WTC11 (cell line): ENCODE results near the gene ADGRL1. TPM values are rescaled to one million over a fixed set of nuclear protein-coding genes. Genes with fewer than 3 reads are reported as not detected.

Experiments used
- ATAC-seq: fragments of 200-7000 bp; cut with Tn5 transposase; 2 replicates; pipeline ENCODE4 v1.10.0; 2021; ENCODE audit warnings: mild to moderate bottlenecking, moderate library complexity
- CTCF ChIA-PET: fragments of 300-600 bp; sonication (Branson Sonifier 250); formaldehyde crosslinking; loops from one replicate; lab custom pipeline; 2021; ENCODE audit warnings: antibody characterized with exemption; lab: Charles Lee
- POLR2A ChIA-PET: fragments of 350-600 bp; sonication (Branson Sonifier 250); formaldehyde crosslinking; loops from one replicate; lab custom pipeline; 2021; ENCODE audit warnings: antibody characterized with exemption; lab: Charles Lee
- DNase-seq: peaks from one replicate; pipeline ENCODE4 v3.0.0; 2021; ENCODE audit warnings: low spot score
- H3K27ac Mint-ChIP-seq: 2 replicates; pipeline ENCODE4 v1.8.0; 2021; ENCODE audit warnings: mixed read lengths
- H3K27me3 Mint-ChIP-seq: 2 replicates; pipeline ENCODE4 v1.8.0; 2021; ENCODE audit warnings: low read depth, mild to moderate bottlenecking, moderate library complexity, mixed read lengths
- H3K36me3 Mint-ChIP-seq: 2 replicates; pipeline ENCODE4 v1.8.0; 2021; ENCODE audit warnings: mixed read lengths
- H3K4me1 Mint-ChIP-seq: 2 replicates; pipeline ENCODE4 v1.8.0; 2022; ENCODE audit warnings: mixed read lengths
- H3K4me3 Mint-ChIP-seq: 2 replicates; pipeline ENCODE4 v1.8.0; 2021; ENCODE audit warnings: mild to moderate bottlenecking, moderate library complexity, mixed read lengths
- H3K9me3 Mint-ChIP-seq: 2 replicates; pipeline ENCODE4 v1.8.0; 2021; ENCODE audit warnings: mixed read lengths
- CBFB ChIP-seq: sonication (generic); formaldehyde crosslinking; IDR thresholded peaks from 2 replicates; pipeline ENCODE4 v1.8.1; 2022; ENCODE audit warnings: mild to moderate bottlenecking, low read depth, missing genetic modification reagents
- CREM ChIP-seq: sonication (generic); formaldehyde crosslinking; IDR thresholded peaks from 2 replicates; pipeline ENCODE4 v1.8.1; 2022; ENCODE audit warnings: mild to moderate bottlenecking, missing genetic modification reagents, moderate library complexity
- FOXJ3 ChIP-seq: sonication (generic); formaldehyde crosslinking; IDR thresholded peaks from 2 replicates; pipeline ENCODE4 v1.9.0; 2021; ENCODE audit warnings: missing genetic modification reagents, mild to moderate bottlenecking, borderline replicate concordance
- FOXK1 ChIP-seq: sonication (generic); formaldehyde crosslinking; IDR thresholded peaks from 2 replicates; pipeline ENCODE4 v1.8.0; 2022; ENCODE audit warnings: mild to moderate bottlenecking, moderate library complexity, missing genetic modification reagents
- FOXP1 ChIP-seq: sonication (generic); formaldehyde crosslinking; IDR thresholded peaks from 2 replicates; pipeline ENCODE4 v1.8.0; 2022; ENCODE audit warnings: missing genetic modification reagents, mild to moderate bottlenecking, moderate library complexity, borderline replicate concordance
- JAZF1 ChIP-seq: fragments of 250-450 bp; sonication (Bioruptor Pico); IDR thresholded peaks from 2 replicates; pipeline ENCODE4 v1.9.0; 2021; ENCODE audit warnings: moderate library complexity, mild to moderate bottlenecking, inconsistent platforms
- KAT7 ChIP-seq: sonication (generic); formaldehyde crosslinking; IDR thresholded peaks from 2 replicates; pipeline ENCODE4 v1.8.1; 2023; ENCODE audit warnings: missing genetic modification reagents, mild to moderate bottlenecking, borderline replicate concordance
- RORB ChIP-seq: fragments of 250-450 bp; sonication (Bioruptor Pico); IDR thresholded peaks from 2 replicates; pipeline ENCODE4 v1.9.0; 2021; ENCODE audit warnings: mild to moderate bottlenecking
- TP53 ChIP-seq: sonication (generic); formaldehyde crosslinking; IDR thresholded peaks from 2 replicates; pipeline ENCODE4 v1.8.1; 2023; ENCODE audit warnings: mild to moderate bottlenecking, missing genetic modification reagents
- ZNF416 ChIP-seq: fragments of 250-450 bp; sonication (Bioruptor Pico); IDR thresholded peaks from 2 replicates; pipeline ENCODE4 v1.9.0; 2021; ENCODE audit warnings: mild to moderate bottlenecking, inconsistent platforms
- total RNA-seq: library from RNA; stranded (reverse); gene quantifications from 3 replicates; pipeline ENCODE4 v1.2.3, GENCODE V29; 2021
- TF ChIP-seq, protein P1 (sequence below): sonication (generic); formaldehyde crosslinking; conservative IDR thresholded peaks from 2 replicates; pipeline ENCODE4 v1.8.1; 2022; ENCODE audit warnings: mild to moderate bottlenecking, missing genetic modification reagents
- TF ChIP-seq, protein P2 (sequence below): sonication (generic); formaldehyde crosslinking; IDR thresholded peaks from 2 replicates; pipeline ENCODE4 v1.8.1; 2023; ENCODE audit warnings: mild to moderate bottlenecking, missing genetic modification reagents
- TF ChIP-seq, protein P3 (sequence below): sonication (generic); formaldehyde crosslinking; IDR thresholded peaks from 2 replicates; pipeline ENCODE4 v1.8.0; 2023; ENCODE audit warnings: missing genetic modification reagents, mild to moderate bottlenecking, borderline replicate concordance
- TF ChIP-seq, protein P4 (sequence below): fragments of 200-600 bp; IDR thresholded peaks from 2 replicates; pipeline ENCODE4 v1.8.0; 2022; ENCODE audit warnings: antibody characterized with exemption

Gene ADGRL1
- total RNA-seq, 1 experiment from 2014 or later, result 128 TPM

DNA sequence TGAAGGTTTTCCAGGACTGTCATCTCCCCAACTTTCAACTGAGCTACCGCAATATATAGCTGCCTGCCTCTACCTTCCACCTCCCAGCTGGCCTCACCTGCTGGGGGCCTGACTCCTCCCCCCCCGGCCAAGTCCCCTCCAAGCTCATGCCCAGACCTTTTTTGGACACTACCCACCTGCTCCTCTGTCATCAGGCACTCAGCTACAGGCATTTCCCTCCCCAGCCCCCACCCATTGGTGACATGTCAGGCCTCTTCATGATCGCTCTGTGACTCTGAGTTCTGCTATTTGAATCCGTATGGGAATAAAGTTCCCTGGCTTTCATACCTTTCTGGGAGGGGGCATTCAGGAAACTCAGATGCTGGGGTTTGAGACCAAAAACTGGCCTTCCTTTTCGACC lies 90.2 kb downstream of the ADGRL1 start:
- Mint-ChIP-seq H3K27me3 (0 out of 2 replicates have a peak, but pooled peaks cover 7% of the 10 kb centered on the region), H3K9me3 (no peaks in the 10 kb centered on the region), H3K36me3 (no peaks in the 10 kb centered on the region), H3K27ac (no peak overlapping the region), H3K4me1 (peaks cover 42% of the 10 kb centered on the region), H3K4me3 (peak overlapping the region; percentile 86)
- ATAC-seq (no peak), DNase-seq (no peak)
- POLR2A ChIA-PET, result no interaction called here
- TF ChIP-seq TP53 (CRISPR knock-in tag), result no peak
- TF ChIP-seq, protein P1, sequence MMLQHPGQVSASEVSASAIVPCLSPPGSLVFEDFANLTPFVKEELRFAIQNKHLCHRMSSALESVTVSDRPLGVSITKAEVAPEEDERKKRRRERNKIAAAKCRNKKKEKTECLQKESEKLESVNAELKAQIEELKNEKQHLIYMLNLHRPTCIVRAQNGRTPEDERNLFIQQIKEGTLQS (CRISPR knock-in tag), result no peak
- TF ChIP-seq FOXK1 (CRISPR knock-in tag), result no peak
- TF ChIP-seq FOXJ3, result no peak
- no peak for TF ChIP-seq ZNF416
- no peak for TF ChIP-seq RORB
- TF ChIP-seq, protein P2, sequence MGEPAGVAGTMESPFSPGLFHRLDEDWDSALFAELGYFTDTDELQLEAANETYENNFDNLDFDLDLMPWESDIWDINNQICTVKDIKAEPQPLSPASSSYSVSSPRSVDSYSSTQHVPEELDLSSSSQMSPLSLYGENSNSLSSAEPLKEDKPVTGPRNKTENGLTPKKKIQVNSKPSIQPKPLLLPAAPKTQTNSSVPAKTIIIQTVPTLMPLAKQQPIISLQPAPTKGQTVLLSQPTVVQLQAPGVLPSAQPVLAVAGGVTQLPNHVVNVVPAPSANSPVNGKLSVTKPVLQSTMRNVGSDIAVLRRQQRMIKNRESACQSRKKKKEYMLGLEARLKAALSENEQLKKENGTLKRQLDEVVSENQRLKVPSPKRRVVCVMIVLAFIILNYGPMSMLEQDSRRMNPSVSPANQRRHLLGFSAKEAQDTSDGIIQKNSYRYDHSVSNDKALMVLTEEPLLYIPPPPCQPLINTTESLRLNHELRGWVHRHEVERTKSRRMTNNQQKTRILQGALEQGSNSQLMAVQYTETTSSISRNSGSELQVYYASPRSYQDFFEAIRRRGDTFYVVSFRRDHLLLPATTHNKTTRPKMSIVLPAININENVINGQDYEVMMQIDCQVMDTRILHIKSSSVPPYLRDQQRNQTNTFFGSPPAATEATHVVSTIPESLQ (CRISPR knock-in tag), result no peak
- no peak for TF ChIP-seq CBFB (CRISPR knock-in tag)
- TF ChIP-seq, protein P3, sequence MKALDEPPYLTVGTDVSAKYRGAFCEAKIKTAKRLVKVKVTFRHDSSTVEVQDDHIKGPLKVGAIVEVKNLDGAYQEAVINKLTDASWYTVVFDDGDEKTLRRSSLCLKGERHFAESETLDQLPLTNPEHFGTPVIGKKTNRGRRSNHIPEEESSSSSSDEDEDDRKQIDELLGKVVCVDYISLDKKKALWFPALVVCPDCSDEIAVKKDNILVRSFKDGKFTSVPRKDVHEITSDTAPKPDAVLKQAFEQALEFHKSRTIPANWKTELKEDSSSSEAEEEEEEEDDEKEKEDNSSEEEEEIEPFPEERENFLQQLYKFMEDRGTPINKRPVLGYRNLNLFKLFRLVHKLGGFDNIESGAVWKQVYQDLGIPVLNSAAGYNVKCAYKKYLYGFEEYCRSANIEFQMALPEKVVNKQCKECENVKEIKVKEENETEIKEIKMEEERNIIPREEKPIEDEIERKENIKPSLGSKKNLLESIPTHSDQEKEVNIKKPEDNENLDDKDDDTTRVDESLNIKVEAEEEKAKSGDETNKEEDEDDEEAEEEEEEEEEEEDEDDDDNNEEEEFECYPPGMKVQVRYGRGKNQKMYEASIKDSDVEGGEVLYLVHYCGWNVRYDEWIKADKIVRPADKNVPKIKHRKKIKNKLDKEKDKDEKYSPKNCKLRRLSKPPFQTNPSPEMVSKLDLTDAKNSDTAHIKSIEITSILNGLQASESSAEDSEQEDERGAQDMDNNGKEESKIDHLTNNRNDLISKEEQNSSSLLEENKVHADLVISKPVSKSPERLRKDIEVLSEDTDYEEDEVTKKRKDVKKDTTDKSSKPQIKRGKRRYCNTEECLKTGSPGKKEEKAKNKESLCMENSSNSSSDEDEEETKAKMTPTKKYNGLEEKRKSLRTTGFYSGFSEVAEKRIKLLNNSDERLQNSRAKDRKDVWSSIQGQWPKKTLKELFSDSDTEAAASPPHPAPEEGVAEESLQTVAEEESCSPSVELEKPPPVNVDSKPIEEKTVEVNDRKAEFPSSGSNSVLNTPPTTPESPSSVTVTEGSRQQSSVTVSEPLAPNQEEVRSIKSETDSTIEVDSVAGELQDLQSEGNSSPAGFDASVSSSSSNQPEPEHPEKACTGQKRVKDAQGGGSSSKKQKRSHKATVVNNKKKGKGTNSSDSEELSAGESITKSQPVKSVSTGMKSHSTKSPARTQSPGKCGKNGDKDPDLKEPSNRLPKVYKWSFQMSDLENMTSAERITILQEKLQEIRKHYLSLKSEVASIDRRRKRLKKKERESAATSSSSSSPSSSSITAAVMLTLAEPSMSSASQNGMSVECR, result no peak
- CTCF ChIA-PET, result interaction anchor here (1.2 to 3.7 kb wide), 4 partner anchors 20 to 233 kb away, joined by 3 to 19 read pairs (median 11); partner anchors contain the start of genes ASF1B and C19orf67

DNA sequence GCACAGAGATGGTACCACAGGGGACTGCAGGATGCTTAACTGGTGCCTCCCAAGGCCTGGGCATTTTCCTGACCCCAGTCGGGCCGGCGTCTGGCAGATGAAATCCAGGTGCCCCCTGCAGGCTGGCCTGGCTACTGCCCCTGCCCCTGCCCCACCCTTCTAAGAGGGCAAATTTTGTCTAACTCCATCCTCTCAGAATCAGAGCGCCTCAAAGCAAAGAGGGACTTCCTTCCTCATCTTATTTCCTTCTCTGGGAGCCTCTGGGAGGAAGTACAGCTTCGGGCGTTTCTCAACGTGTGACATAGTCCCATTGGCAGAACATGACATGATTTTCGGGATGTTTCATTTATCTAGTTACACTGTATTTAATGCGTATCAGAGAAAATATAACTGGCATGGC lies 91.1 kb downstream of the ADGRL1 start:
- H3K27ac Mint-ChIP-seq, result no peak overlapping the region
- no peaks in the 10 kb centered on the region for H3K9me3 Mint-ChIP-seq
- no peaks in the 10 kb centered on the region for H3K36me3 Mint-ChIP-seq
- no peak for TF ChIP-seq KAT7
- TF ChIP-seq, protein P4, sequence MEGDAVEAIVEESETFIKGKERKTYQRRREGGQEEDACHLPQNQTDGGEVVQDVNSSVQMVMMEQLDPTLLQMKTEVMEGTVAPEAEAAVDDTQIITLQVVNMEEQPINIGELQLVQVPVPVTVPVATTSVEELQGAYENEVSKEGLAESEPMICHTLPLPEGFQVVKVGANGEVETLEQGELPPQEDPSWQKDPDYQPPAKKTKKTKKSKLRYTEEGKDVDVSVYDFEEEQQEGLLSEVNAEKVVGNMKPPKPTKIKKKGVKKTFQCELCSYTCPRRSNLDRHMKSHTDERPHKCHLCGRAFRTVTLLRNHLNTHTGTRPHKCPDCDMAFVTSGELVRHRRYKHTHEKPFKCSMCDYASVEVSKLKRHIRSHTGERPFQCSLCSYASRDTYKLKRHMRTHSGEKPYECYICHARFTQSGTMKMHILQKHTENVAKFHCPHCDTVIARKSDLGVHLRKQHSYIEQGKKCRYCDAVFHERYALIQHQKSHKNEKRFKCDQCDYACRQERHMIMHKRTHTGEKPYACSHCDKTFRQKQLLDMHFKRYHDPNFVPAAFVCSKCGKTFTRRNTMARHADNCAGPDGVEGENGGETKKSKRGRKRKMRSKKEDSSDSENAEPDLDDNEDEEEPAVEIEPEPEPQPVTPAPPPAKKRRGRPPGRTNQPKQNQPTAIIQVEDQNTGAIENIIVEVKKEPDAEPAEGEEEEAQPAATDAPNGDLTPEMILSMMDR, result peak; percentile 21; the same call in 1 of the 2 replicates
- TF ChIP-seq CREM (CRISPR knock-in tag), result no peak
- H3K4me3 Mint-ChIP-seq, result no peak overlapping the region; the same call in 1 of the 2 replicates
- ChIA-PET POLR2A (interaction anchor here (0.5 kb wide), 1 partner anchor 156 kb away, joined by 4 read pairs; no protein-coding TSS in a partner anchor), CTCF (interaction anchor here (0.8 to 3.7 kb wide), 8 partner anchors 13 to 33 kb away, joined by 3 to 19 read pairs (median 5); partner anchors contain the start of gene ASF1B)
- peaks cover 42% of the 10 kb centered on the region for H3K4me1 Mint-ChIP-seq
- 0 out of 2 replicates have a peak, but pooled peaks cover 7% of the 10 kb centered on the region for H3K27me3 Mint-ChIP-seq
- DNase-seq (peak; percentile 77), ATAC-seq (no peak)

GRCh38 chr19:14114439-14114838 lies 91.5 kb downstream of the ADGRL1 start:
- Mint-ChIP-seq H3K9me3 (no peaks in the 10 kb centered on the region), H3K36me3 (no peaks in the 10 kb centered on the region), H3K27ac (no peak overlapping the region), H3K27me3 (0 out of 2 replicates have a peak, but pooled peaks cover 7% of the 10 kb centered on the region), H3K4me3 (no peak overlapping the region), H3K4me1 (peaks cover 42% of the 10 kb centered on the region)
- ATAC-seq, result no peak
- DNase-seq, result no peak
- POLR2A ChIA-PET, result interaction anchor here (0.5 kb wide), 1 partner anchor 156 kb away, joined by 4 read pairs; no protein-coding TSS in a partner anchor
- CTCF ChIA-PET, result interaction anchor here (0.7 to 3.7 kb wide), 12 partner anchors 9 to 366 kb away, joined by 3 to 19 read pairs (median 4); partner anchors contain the start of genes ASF1B and PTGER1
- no peak for TF ChIP-seq JAZF1 (CRISPR knock-in tag)
- peak; percentile 22; the same call in 1 of the 2 replicates for TF ChIP-seq FOXP1
